PC-3 (cell line): ENCODE data around the gene AEN.

Source experiments
- CTCF ChIP-seq: fragments of 300-600 bp; sonication (generic); conservative IDR thresholded peaks from 2 replicates; pipeline ENCODE4 v1.5.1; 2017; ENCODE audit warnings: antibody characterized with exemption, low read depth, mild to moderate bottlenecking, low read length
- EZH2 ChIP-seq: fragments of 300-600 bp; sonication (generic); IDR thresholded peaks from one replicate; pipeline ENCODE4 v1.6.1; 2017; ENCODE audit warnings: antibody characterized with exemption, mild to moderate bottlenecking, low read length; ENCODE audit not compliant: unreplicated experiment
- EZH2phosphoT487 ChIP-seq: fragments of 300-600 bp; sonication (generic); IDR thresholded peaks from 2 replicates; pipeline ENCODE4 v1.6.1; 2018; ENCODE audit warnings: mild to moderate bottlenecking, antibody characterized with exemption, low read length, borderline replicate concordance

- TF ChIP-seq CTCF (no peak), EZH2phosphoT487 (no peak), EZH2 (no peak)
These were observed 40.6 kb upstream of the AEN start for GRCh38 chr15:88580532-88580931.
